GM19463 (cell line): Measurements from ENCODE around the gene EXOC4.
A peak's percentile ranks its signal among the peaks of the same experiment; 100 is the strongest.

ENCODE experiments used
- ATAC-seq: cut with Tn5 transposase; IDR thresholded peaks from one replicate; pipeline ENCODE4 v1.9.1; 2021; ENCODE audit warnings: mild to moderate bottlenecking, moderate library complexity; ENCODE audit not compliant: unreplicated experiment

Gene EXOC4

GRCh38 chr7:133739817-133740216, 486.9 kb downstream of the EXOC4 start:
- ATAC-seq, result no peak

DNA sequence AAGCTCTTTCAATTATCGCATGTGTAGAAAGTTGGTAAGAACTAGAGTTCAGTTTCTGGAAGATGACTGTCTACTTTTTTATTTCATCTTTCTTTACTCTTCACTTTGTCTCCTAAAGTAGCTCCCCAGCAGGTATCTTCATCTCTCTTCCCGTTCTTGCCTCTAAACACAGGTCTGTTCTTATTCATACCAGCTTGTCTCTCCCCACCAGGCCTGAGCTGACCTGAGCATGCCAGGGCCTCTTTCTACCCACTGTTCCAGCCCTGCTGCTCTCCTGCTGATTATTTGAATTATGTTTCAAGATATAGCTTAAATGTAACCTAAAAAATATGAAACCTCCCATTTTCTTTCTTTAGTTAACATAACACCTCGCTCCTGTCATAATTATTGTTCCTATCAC, 488.2 kb downstream of the EXOC4 start:
- no peak for ATAC-seq

GRCh38 chr7:133741703-133742102, 488.8 kb downstream of the EXOC4 start:
- ATAC-seq, result no peak

- no peak for ATAC-seq
Observed at GRCh38 chr7:133742709-133743538, 490.0 kb downstream of the EXOC4 start.

GRCh38 chr7:133744451-133744850, 491.6 kb downstream of the EXOC4 start:
- no peak for ATAC-seq

DNA sequence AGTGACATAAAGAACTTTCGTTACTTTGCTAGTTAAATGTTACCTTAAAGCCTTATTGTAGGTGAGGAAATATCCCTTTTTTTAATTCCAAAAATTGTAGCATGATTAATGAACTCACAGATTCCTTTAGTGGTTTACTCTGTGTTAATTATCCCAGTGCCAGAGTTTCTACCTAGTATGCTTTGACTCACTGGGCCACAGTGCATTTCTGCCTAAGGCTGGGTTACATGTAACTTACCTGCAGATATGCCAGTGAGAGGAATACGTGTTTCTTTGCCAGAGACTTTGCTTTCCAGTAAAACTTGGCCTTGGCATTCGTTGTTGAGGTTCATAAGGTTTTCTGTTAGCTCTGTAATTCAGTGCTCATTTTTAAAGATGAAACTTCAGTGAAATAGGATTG, 493.4 kb downstream of the EXOC4 start:
- ATAC-seq, result no peak

GRCh38 chr7:133746847-133747246, 494.0 kb downstream of the EXOC4 start:
- ATAC-seq, result no peak

GRCh38 chr7:133748443-133749407, 495.8 kb downstream of the EXOC4 start:
- no peak for ATAC-seq

DNA sequence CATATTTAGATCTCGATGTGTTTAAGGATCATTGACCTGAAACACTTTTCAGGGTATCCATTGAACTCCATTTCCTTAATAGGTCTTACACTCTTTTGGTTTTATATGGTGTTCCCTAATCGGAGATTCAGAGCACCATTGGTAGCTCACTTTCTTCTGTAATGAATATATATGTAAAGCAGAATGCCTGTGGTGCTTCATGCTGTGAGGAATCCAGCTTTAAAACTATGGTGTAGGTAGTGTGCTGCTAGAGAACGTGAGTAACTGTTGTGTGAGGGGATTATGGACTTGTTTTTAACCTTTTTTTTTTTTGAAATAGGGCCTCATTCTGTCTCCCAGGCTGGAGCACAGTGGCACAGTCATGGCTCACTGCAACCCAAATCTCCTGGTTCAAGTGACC, 497.4 kb downstream of the EXOC4 start:
- no peak for ATAC-seq

GRCh38 chr7:133751079-133751478, 498.2 kb downstream of the EXOC4 start:
- ATAC-seq, result no peak

GRCh38 chr7:133753513-133753912, 500.6 kb downstream of the EXOC4 start:
- ATAC-seq, result no peak

GRCh38 chr7:133754708-133755107, 501.8 kb downstream of the EXOC4 start:
- no peak for ATAC-seq

DNA sequence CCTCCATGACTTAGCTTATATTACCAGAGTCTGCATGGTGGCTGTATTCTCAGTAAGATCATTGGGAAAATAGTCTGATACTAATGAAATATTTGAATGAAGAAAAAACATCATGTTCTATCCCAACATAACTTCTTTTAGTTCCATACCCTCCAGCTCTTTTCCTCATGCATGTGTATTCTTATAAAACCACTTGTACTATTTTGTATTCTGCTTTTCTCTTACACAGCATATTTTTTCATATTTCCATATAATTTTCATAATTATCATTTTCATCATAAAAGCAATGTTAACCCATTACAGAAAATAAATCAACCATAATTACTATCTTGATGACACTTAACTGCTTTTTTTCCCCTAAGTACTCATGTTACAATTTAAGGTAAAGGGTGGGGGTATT, 503.0 kb downstream of the EXOC4 start:
- no peak for ATAC-seq

GRCh38 chr7:133761443-133761842, 508.6 kb downstream of the EXOC4 start:
- ATAC-seq, result no peak

DNA sequence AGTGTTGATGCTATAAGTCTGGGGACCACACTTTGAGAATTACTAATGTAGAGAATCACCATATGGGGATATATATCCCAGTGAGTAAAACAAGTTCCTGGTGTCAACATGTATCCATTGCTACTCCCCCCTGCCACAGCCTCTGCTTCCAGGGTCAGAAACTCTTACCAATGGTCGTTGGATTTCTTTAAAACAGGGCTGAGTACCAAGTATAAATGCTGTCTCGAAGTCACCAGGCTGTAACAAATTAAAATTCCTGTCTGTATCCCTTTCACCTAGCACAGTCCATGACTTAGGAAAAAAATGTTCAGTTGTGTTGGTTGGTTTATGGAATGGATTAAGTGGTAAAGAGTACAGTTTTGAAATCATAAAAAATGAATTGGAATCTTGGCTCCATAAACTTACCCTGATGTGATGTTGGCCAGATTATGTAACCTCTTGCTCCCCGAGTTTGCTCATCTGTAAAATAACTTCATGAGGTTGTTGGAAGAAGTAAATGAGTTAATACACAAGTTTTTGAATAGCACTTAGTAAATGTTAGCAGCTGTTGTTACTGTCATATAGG, 510.3 kb downstream of the EXOC4 start:
- ATAC-seq, result no peak

DNA sequence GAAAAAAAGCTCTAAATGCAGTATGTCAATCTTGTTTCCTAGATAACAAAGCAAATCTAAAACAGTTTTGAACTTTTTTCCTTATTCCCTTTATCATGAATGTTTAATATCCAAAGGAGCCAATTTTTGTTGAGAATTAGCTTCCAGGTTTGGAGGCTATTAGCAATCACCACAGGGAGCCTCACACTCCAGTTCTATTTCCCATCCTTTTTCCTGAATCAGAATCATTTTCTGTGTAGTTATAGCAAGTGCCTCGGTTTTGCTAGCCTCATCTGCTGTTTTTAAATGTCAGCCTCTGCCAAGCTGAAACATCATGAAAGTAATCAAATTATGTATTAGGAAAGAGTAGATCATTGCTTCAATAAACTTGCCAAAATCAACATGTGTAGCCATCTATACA, 516.8 kb downstream of the EXOC4 start:
- ATAC-seq, result no peak

DNA sequence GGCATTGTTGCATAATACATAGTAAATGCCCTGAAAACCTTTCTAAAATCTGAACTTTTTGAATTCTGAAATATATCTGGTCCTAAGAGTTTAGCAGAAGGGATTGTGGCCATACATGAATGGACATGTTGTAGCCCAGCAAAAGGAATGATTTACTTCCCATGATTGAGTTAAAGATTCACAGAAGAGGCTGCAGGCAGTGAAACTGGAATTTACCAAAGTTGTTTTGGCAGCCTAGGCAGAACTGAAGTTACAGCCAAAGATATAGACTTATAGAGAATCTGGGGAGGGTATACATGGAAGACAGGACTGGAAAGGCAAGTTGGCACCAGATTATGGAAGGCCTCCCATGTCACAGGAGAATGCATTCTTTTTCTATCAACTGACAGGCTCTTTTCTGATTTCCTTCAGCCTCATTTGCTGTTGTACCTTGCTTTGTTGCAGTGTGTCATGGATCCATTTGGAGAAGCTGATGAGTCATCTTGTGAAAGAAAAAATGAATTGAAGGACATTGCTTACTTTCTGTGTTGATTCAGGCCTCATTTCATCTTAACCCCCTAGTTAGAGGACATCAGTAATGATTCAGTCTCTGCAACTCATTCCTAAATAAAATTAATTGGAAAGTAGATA, 518.1 kb downstream of the EXOC4 start:
- peak; percentile 60 for ATAC-seq

DNA sequence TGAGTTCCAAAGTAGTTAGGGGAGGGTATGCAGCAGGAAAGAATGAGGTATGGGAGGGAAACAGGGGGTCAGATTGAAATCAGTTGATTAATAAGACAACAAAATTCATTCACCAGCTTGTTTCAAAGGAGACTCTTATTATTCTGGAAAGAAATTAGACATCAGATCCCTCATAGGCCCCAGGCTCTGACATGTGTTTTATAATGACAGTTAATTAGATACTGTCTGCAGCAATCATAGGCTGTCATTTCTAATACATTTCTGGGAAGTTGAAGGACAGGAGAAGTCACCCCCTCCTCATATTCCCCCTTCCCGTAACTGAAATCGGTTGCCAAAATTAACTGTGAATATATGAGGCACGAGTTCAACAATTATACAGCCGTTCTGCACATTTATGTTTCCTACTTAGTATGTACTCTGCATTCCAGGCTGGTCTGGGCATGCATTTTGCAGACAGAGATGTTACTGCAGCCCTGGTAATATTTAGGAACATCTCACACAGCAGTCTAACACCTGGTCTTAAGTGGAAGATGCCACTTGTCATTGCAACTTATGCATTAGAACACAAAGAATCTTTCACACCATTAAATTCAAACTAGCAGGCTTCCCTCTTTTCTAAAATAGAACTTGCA, 519.0 kb downstream of the EXOC4 start:
- no peak for ATAC-seq

DNA sequence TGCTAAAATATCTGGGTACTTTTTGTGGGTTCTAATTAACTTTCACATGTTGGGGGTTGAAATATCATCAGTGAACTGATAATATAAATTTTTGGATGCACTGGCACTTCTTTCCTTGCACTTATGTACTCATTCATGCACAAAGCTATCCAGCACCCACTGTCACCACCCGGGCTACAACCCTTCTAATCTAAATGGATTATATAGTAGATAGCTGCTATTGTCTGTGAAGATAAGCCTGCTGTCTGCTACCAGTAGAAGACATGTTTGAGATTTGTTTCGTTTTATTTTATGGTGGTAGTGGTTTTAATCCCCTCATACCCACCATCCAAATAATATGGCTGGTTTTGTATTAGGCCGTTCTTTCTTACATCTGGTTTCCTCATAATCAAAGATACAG, 520.7 kb downstream of the EXOC4 start:
- ATAC-seq, result no peak

GRCh38 chr7:133775201-133775600, 522.3 kb downstream of the EXOC4 start:
- no peak for ATAC-seq

DNA sequence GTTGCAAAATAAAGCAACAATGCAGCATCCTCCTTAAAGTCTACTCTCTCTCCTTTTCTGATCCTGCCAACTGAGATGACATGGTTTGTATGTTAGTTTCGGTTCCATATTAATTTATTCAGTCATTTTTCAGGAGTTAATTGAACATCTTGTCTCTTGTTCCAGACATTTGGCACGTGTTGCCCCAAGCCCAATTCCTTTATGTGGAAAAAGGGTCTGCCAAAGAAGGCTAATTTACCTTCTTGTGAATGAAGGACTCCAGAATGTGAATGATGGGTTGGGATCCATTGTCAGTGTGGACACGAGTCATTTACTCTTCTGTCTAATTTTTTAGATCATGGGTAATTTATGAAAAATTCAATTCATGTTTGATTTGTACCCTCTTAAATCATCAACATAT, 523.4 kb downstream of the EXOC4 start:
- no peak for ATAC-seq
